ENCODE results near the gene TMEM269. TPM values are rescaled to one million over a fixed set of nuclear protein-coding genes. Genes with fewer than 3 reads are reported as not detected.
A peak's percentile ranks its signal among the peaks of the same experiment; 100 is the strongest.

TMEM269 gene
- total and polyA plus RNA-seq, 9 of the 15 experiments (the other 6 are each of a cell fraction or from before 2014, with no cell fraction given), result 0.09 to 0.49 (median 0.21) TPM

GRCh38 chr1:42747125-42747524 lies 37.7 kb upstream of the TMEM269 start (continued):
- TF ChIP-seq ZNF407 (IDR thresholded peaks at IDR 0.05; ENCODE audit: low read depth), result no peak
- TF ChIP-seq ARID1B (IDR thresholded peaks at IDR 0.05), result no peak
- TF ChIP-seq CBX8 (IDR thresholded peaks at IDR 0.05; ENCODE audit: borderline replicate concordance, extremely low read depth, low read depth, low read length, poor library complexity, severe bottlenecking), result no peak
- 0 out of 2 replicates have a peak, but pooled peaks have one; percentile 36 for TF ChIP-seq RUNX1 (IDR thresholded peaks at IDR 0.05; ENCODE audit: low read depth)
- peak; percentile 52 to 76 for TF ChIP-seq RAD21 (CRISPR knock-in tag; conservative IDR thresholded peaks at IDR 0.05 in 1 of 2, IDR thresholded peaks at IDR 0.05 in 1 of 2)
- TF ChIP-seq DEAF1 (CRISPR knock-in tag; IDR thresholded peaks at IDR 0.05), result peak; percentile 40; the same call in 1 of the 2 replicates
- no peak for TF ChIP-seq LARP7 (IDR thresholded peaks at IDR 0.05)
- TF ChIP-seq SREBF2 (CRISPR knock-in tag; IDR thresholded peaks at IDR 0.05), result no peak
- TF ChIP-seq MLLT1 (IDR thresholded peaks at IDR 0.05), result peak in 1 of 2 experiments; percentile 43; a peak in 1 of 4 replicates
- TF ChIP-seq STAG1 (CRISPR knock-in tag; IDR thresholded peaks at IDR 0.05; ENCODE audit: borderline replicate concordance), result peak; percentile 43; the same call in 1 of the 2 replicates
- TF ChIP-seq POLR2G (IDR thresholded peaks at IDR 0.05; ENCODE audit: low read depth, low read length), result 0 out of 2 replicates have a peak, but pooled peaks have one; percentile 35
